Renal pelvis (tissue), 4 donors: ENCODE results near the gene RNPEPL1. TPM values are rescaled to one million over a fixed set of nuclear protein-coding genes. Genes with fewer than 3 reads are reported as not detected.

Experiments
- DNase-seq: peaks from one replicate; pipeline ENCODE4 v3.0.0-alpha.2; 2013
- polyA plus RNA-seq, 3 donors: library from polyadenylated mRNA; unstranded; fragments of 120-200 nt; gene quantifications; one replicate each; pipeline ENCODE4 v1.2.1, GENCODE V29; 2013; ENCODE audit not compliant: insufficient read length in 3 of 3

Gene RNPEPL1
- polyA plus RNA-seq, 3 donors: 33.0 to 36.7 (median 36.6) TPM

GRCh38 chr2:240589375-240589774, 21.1 kb downstream of the RNPEPL1 start:
- no peak for DNase-seq

- DNase-seq: no peak
Observed at GRCh38 chr2:240589850-240590525, 21.7 kb downstream of the RNPEPL1 start.

GRCh38 chr2:240590681-240591111, 22.4 kb downstream of the RNPEPL1 start:
- DNase-seq: no peak

- no peak for DNase-seq
Observed at GRCh38 chr2:240591226-240591625, 22.9 kb downstream of the RNPEPL1 start.

- no peak for DNase-seq
Observed at GRCh38 chr2:240591784-240592183, 23.5 kb downstream of the RNPEPL1 start.

GRCh38 chr2:240593026-240593702, 24.9 kb downstream of the RNPEPL1 start:
- no peak for DNase-seq

- no peak for DNase-seq
Observed at GRCh38 chr2:240593703-240594451, 25.6 kb downstream of the RNPEPL1 start.

GRCh38 chr2:240594511-240595380, 26.5 kb downstream of the RNPEPL1 start:
- DNase-seq: no peak

- DNase-seq: no peak
Observed at GRCh38 chr2:240595381-240596079, 27.2 kb downstream of the RNPEPL1 start.

GRCh38 chr2:240596080-240596460, 27.8 kb downstream of the RNPEPL1 start:
- DNase-seq: no peak

- no peak for DNase-seq
Observed at GRCh38 chr2:240596491-240596931, 28.2 kb downstream of the RNPEPL1 start.

- DNase-seq: no peak
Observed at GRCh38 chr2:240597054-240597418, 28.8 kb downstream of the RNPEPL1 start.

GRCh38 chr2:240597419-240598181, 29.3 kb downstream of the RNPEPL1 start:
- no peak for DNase-seq

- no peak for DNase-seq
Observed at GRCh38 chr2:240598311-240598911, 30.1 kb downstream of the RNPEPL1 start.

GRCh38 chr2:240599141-240599583, 30.9 kb downstream of the RNPEPL1 start:
- no peak for DNase-seq

- no peak for DNase-seq
Observed at GRCh38 chr2:240600451-240600961, 32.2 kb downstream of the RNPEPL1 start.

GRCh38 chr2:240601061-240601830, 33.0 kb downstream of the RNPEPL1 start:
- DNase-seq: no peak

GRCh38 chr2:240601831-240602160, 33.5 kb downstream of the RNPEPL1 start:
- no peak for DNase-seq
